ENCODE data around the gene SANBR. TPM values are rescaled to one million over a fixed set of nuclear protein-coding genes. Genes with fewer than 3 reads are reported as not detected.

The SANBR gene
- total and polyA plus RNA-seq, 2 of the 4 experiments (the other 2 are of a cell fraction), result 3.3 to 3.8 TPM

DNA sequence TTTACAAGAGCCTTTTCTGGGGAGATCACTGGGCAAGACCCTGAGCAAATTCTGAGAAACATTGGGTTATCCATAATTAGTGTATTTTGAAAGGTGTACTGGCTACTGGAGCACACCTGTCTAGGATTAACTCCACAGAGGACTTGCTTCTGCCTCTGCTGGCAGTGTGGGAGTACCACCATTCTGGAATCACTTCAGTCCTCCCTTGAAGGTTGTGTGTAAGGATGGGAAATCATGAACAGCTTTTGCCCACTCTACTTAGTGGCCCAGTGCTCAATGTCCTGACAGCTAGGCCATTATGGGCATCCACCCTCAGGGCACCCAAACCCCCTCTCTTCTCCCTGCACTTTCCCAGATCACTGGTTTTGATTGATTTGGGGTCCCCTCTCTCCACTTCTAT lies 8.1 kb upstream of the SANBR start:
- no peak overlapping the region for H3K4me2 ChIP-seq (ENCODE audit: low read depth, low read length)
- BruUV-seq (replicated peaks), result no TSS peak
- H3K79me1 ChIP-seq (ENCODE audit: low read depth in 1 of 2, low read length in 2 of 2), result no peaks in the 10 kb centered on the region; a peak in 1 of 4 replicates
- dilution Hi-C loops (cut with HindIII; ENCODE audit: low sequenced_read_pairs, unreplicated experiment) (no loop called here), in situ Hi-C loops (cut with MboI; ENCODE audit: low sequenced_read_pairs) (no loop called here), intact Hi-C loops (cut with micrococcal nuclease) (no loop called here)
- no peak overlapping the region for H2AK5ac ChIP-seq (ENCODE audit: low read depth, low read length)
- no peak overlapping the region for H2BK20ac ChIP-seq (ENCODE audit: low read depth, low read length)
- H3K9ac ChIP-seq (ENCODE audit: low read depth, low read length), result no peak overlapping the region
- H3K23ac ChIP-seq (ENCODE audit: low read depth, low read length), result no peak overlapping the region
- no peaks in the 10 kb centered on the region for H3K9me3 ChIP-seq (ENCODE audit: control insufficient read depth, insufficient read depth, low read length)
- H3K27me3 ChIP-seq (ENCODE audit: control insufficient read depth, insufficient read depth, low read length), result no peaks in the 10 kb centered on the region
- H4K91ac ChIP-seq (ENCODE audit: insufficient read depth, low read depth, low read length), result no peak overlapping the region
- no peak overlapping the region for H2AFZ ChIP-seq (replicated peaks; ENCODE audit: low read length, poor library complexity)
- no peak overlapping the region for H2BK5ac ChIP-seq (ENCODE audit: low read depth, low read length, poor library complexity, severe bottlenecking)
- no peak overlapping the region for H3K56ac ChIP-seq (ENCODE audit: extremely low read depth, insufficient read depth, low read length)
- no peak overlapping the region for H3K18ac ChIP-seq (ENCODE audit: low read depth, low read length)
- peaks cover 6% of the 10 kb centered on the region; the same call in 1 of the 2 replicates for H3K4me1 ChIP-seq (ENCODE audit: control insufficient read depth, insufficient read depth, low read length)
- H3K14ac ChIP-seq (replicated peaks; ENCODE audit: low read depth, low read length), result no peak overlapping the region
- H3K4me3 ChIP-seq (ENCODE audit: insufficient read depth, low read depth, low read length), result no peak overlapping the region
- H3K4ac ChIP-seq (ENCODE audit: low read depth, low read length), result no peak overlapping the region
- no peak overlapping the region for H3K27ac ChIP-seq (ENCODE audit: insufficient read depth, low read length)
- no peaks in the 10 kb centered on the region; the same call in 1 of the 2 replicates for H3K36me3 ChIP-seq (ENCODE audit: control insufficient read depth, insufficient read depth, low read length)
- no peak overlapping the region for H2BK120ac ChIP-seq (ENCODE audit: low read depth, low read length)
- no peak for TF ChIP-seq NFE2L2 (IDR thresholded peaks at IDR 0.05; ENCODE audit: low read depth, low read length)
- no peak for TF ChIP-seq MAFK (IDR thresholded peaks at IDR 0.05; ENCODE audit: low read depth, low read length)
- TF ChIP-seq POLR2A (IDR thresholded peaks at IDR 0.05; ENCODE audit: low read depth, low read length), result no peak
- TF ChIP-seq FOS (IDR thresholded peaks at IDR 0.05; ENCODE audit: low read depth, low read length), result no peak
- no peak for TF ChIP-seq SMC3 (IDR thresholded peaks at IDR 0.05; ENCODE audit: low read depth, low read length)
- TF ChIP-seq RFX5 (IDR thresholded peaks at IDR 0.05; ENCODE audit: low read depth, low read length), result no peak
- TF ChIP-seq RCOR1 (IDR thresholded peaks at IDR 0.05; ENCODE audit: insufficient replicate concordance, low read length), result no peak
- no peak for TF ChIP-seq RAD21 (IDR thresholded peaks at IDR 0.05; ENCODE audit: low read length)
- no peak for TF ChIP-seq CHD1 (IDR thresholded peaks at IDR 0.05; ENCODE audit: low read depth, low read length)
- no peak for TF ChIP-seq BHLHE40 (IDR thresholded peaks at IDR 0.05; ENCODE audit: low read depth, low read length)
- no peak for TF ChIP-seq MXI1 (IDR thresholded peaks at IDR 0.05; ENCODE audit: borderline replicate concordance, low read depth, low read length)
- TF ChIP-seq, protein P1, sequence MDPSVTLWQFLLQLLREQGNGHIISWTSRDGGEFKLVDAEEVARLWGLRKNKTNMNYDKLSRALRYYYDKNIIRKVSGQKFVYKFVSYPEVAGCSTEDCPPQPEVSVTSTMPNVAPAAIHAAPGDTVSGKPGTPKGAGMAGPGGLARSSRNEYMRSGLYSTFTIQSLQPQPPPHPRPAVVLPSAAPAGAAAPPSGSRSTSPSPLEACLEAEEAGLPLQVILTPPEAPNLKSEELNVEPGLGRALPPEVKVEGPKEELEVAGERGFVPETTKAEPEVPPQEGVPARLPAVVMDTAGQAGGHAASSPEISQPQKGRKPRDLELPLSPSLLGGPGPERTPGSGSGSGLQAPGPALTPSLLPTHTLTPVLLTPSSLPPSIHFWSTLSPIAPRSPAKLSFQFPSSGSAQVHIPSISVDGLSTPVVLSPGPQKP (IDR thresholded peaks at IDR 0.05; ENCODE audit: borderline replicate concordance, low read depth, low read length), result no peak
- TF ChIP-seq, protein P2, sequence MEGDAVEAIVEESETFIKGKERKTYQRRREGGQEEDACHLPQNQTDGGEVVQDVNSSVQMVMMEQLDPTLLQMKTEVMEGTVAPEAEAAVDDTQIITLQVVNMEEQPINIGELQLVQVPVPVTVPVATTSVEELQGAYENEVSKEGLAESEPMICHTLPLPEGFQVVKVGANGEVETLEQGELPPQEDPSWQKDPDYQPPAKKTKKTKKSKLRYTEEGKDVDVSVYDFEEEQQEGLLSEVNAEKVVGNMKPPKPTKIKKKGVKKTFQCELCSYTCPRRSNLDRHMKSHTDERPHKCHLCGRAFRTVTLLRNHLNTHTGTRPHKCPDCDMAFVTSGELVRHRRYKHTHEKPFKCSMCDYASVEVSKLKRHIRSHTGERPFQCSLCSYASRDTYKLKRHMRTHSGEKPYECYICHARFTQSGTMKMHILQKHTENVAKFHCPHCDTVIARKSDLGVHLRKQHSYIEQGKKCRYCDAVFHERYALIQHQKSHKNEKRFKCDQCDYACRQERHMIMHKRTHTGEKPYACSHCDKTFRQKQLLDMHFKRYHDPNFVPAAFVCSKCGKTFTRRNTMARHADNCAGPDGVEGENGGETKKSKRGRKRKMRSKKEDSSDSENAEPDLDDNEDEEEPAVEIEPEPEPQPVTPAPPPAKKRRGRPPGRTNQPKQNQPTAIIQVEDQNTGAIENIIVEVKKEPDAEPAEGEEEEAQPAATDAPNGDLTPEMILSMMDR (conservative IDR thresholded peaks at IDR 0.05; ENCODE audit: low read depth, low read length), result no peak
- no peak overlapping the region for H4K8ac ChIP-seq (ENCODE audit: low read depth in 2 of 2, low read length in 2 of 2)
- no peak overlapping the region for H4K5ac ChIP-seq (ENCODE audit: low read depth, low read length)
- H4K20me1 ChIP-seq (ENCODE audit: insufficient read depth, low read length), result no peaks in the 10 kb centered on the region; the same call in 1 of the 2 replicates
- CTCF ChIA-PET, result no interaction called here
- H2BK15ac ChIP-seq (ENCODE audit: low read depth, low read length), result no peak overlapping the region
- H2AK9ac ChIP-seq (replicated peaks; ENCODE audit: low read depth, low read length, poor library complexity), result no peak overlapping the region
- no peak for DNase-seq
- ATAC-seq (ENCODE audit: low read depth), result no peak
- H3K9me1 ChIP-seq (ENCODE audit: insufficient read depth, low read length), result peaks cover 2% of the 10 kb centered on the region
- POLR2A ChIA-PET (ENCODE audit: unreplicated experiment), result no interaction called here
